Hepatocyte (in vitro differentiated cells): ENCODE results near the gene CILP. TPM values are rescaled to one million over a fixed set of nuclear protein-coding genes. Genes with fewer than 3 reads are reported as not detected.

Experiments
- DNase-seq: peaks from one replicate; pipeline ENCODE4 v3.0.0-alpha.2; 2016; ENCODE audit warnings: low spot score
- H2AFZ ChIP-seq: fragments of 200-600 bp; sonication (generic); 2 replicates; pipeline ENCODE4 v1.6.0; 2016; ENCODE audit warnings: antibody characterized with exemption, mild to moderate bottlenecking
- H3K27ac ChIP-seq: fragments of 200-600 bp; sonication (generic); 2 replicates; pipeline ENCODE4 v1.5.1; 2016; ENCODE audit warnings: mild to moderate bottlenecking
- H3K27me3 ChIP-seq: fragments of 200-600 bp; sonication (generic); 2 replicates; pipeline ENCODE4 v1.6.1; 2016
- H3K36me3 ChIP-seq: fragments of 200-600 bp; sonication (generic); replicated peaks from 2 replicates; pipeline ENCODE4 v1.5.1; 2016; ENCODE audit warnings: low read depth; ENCODE audit not compliant: insufficient read depth
- H3K4me1 ChIP-seq: fragments of 200-600 bp; sonication (generic); 2 replicates; pipeline ENCODE4 v1.5.1; 2016; ENCODE audit warnings: mild to moderate bottlenecking, moderate library complexity; ENCODE audit not compliant: insufficient read depth
- H3K4me2 ChIP-seq: fragments of 200-600 bp; sonication (generic); 2 replicates; pipeline ENCODE4 v1.6.0; 2016
- H3K4me3 ChIP-seq: fragments of 200-600 bp; sonication (generic); 2 replicates; pipeline ENCODE4 v1.5.1; 2016; ENCODE audit warnings: mild to moderate bottlenecking
- H3K79me2 ChIP-seq: fragments of 200-600 bp; sonication (generic); 2 replicates; pipeline ENCODE4 v1.6.0; 2017; ENCODE audit warnings: mild to moderate bottlenecking
- H3K9me2 ChIP-seq: fragments of 200-600 bp; sonication (generic); replicated peaks from 2 replicates; pipeline ENCODE4 v1.6.0; 2017; ENCODE audit warnings: mild to moderate bottlenecking; ENCODE audit not compliant: insufficient read depth
- H3K9me3 ChIP-seq: fragments of 200-600 bp; sonication (generic); 2 replicates; pipeline ENCODE4 v1.5.1; 2016; ENCODE audit warnings: low read depth, mild to moderate bottlenecking
- H4K20me1 ChIP-seq: fragments of 200-600 bp; sonication (generic); 2 replicates; pipeline ENCODE4 v1.6.0; 2016; ENCODE audit warnings: mild to moderate bottlenecking; ENCODE audit not compliant: insufficient read depth, poor library complexity, severe bottlenecking
- EZH2 ChIP-seq: fragments of 200-600 bp; sonication (generic); IDR thresholded peaks from 2 replicates; pipeline ENCODE4 v1.6.1; 2016; ENCODE audit warnings: antibody characterized with exemption, mild to moderate bottlenecking, borderline replicate concordance
- EZH2phosphoT487 ChIP-seq: fragments of 200-600 bp; sonication (generic); IDR thresholded peaks from one replicate; pipeline ENCODE4 v1.6.1; 2018; ENCODE audit warnings: antibody characterized with exemption, mild to moderate bottlenecking, low read depth, moderate library complexity; ENCODE audit not compliant: unreplicated experiment, severe bottlenecking
- WGBS: methylation state at CpG from one replicate; pipeline ENCODE4 v1.1.6; 2016; ENCODE audit warnings: low lambda C conversion rate; ENCODE audit errors: missing lambda C conversion rate; 5-methylcytosine and 5-hydroxymethylcytosine counted together
- polyA plus RNA-seq: library from polyadenylated mRNA; unstranded; fragments of >200 nt; fragmentation: Nextera tagmentation; extraction: Ambion mirVana; gene quantifications from 2 replicates; pipeline ENCODE4 v1.2.1, GENCODE V29; 2016
- total RNA-seq: library from RNA; depleted of rRNA; stranded (reverse); fragments of >200 nt; gene quantifications from 2 replicates; pipeline ENCODE4 v1.2.3, GENCODE V29; 2014
- TF ChIP-seq, protein P1 (sequence below): fragments of 200-600 bp; sonication (generic); IDR thresholded peaks from 2 replicates; pipeline ENCODE4 v1.5.1; 2016; ENCODE audit warnings: antibody characterized with exemption, mild to moderate bottlenecking; ENCODE audit not compliant: poor library complexity

CILP gene
- total and polyA plus RNA-seq, 2 experiments from 2014 or later = 67.1 to 96.4 TPM

DNA sequence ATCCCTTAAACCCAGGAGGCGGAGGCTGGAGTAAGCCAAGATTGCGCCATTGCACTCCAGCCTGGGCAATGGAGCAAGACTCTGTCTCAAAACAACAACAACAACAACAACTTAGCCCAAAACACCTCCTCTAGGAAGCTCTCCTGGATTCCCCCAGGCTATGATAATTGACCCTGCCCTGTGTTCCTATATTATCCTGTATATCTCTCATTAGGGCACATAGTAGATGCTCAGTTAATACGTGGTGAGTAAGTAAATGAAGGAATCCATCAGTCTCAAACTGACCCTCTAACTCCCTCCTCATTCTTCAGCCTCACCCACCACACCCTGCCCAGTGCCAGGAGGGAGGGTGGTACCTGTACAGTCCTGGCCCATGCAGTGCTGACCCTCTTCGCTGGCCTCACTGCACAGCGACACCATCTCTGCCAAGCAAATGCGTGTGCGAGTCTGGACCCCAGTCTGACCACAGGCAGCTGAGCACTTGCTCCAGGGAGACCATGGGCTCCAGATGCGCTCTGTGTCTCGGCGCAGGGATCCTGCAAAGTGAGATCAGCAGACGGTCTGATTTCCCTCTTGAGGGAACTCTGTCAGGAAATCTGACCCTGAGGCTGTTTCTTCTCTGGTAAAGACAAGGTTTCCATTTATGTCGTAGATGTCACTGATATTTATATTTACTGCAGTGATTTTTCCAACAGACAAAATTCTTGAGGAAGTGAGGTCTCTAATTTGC is 6.2 kb downstream of the CILP start:
- no peak for DNase-seq
- H3K27me3 ChIP-seq = no peaks in the 10 kb centered on the region
- no peak overlapping the region for H3K4me2 ChIP-seq
- H3K4me1 ChIP-seq = peaks cover 7% of the 10 kb centered on the region
- H2AFZ ChIP-seq = no peak overlapping the region
- H3K27ac ChIP-seq = no peak overlapping the region
- no peak for TF ChIP-seq EZH2phosphoT487
- no peak for TF ChIP-seq EZH2
- TF ChIP-seq, protein P1, sequence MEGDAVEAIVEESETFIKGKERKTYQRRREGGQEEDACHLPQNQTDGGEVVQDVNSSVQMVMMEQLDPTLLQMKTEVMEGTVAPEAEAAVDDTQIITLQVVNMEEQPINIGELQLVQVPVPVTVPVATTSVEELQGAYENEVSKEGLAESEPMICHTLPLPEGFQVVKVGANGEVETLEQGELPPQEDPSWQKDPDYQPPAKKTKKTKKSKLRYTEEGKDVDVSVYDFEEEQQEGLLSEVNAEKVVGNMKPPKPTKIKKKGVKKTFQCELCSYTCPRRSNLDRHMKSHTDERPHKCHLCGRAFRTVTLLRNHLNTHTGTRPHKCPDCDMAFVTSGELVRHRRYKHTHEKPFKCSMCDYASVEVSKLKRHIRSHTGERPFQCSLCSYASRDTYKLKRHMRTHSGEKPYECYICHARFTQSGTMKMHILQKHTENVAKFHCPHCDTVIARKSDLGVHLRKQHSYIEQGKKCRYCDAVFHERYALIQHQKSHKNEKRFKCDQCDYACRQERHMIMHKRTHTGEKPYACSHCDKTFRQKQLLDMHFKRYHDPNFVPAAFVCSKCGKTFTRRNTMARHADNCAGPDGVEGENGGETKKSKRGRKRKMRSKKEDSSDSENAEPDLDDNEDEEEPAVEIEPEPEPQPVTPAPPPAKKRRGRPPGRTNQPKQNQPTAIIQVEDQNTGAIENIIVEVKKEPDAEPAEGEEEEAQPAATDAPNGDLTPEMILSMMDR = no peak
- no peaks in the 10 kb centered on the region for H3K36me3 ChIP-seq
- H3K4me3 ChIP-seq = no peak overlapping the region
- 90% methylated on average over 12 of the region's 12 CpGs for WGBS
- no peaks in the 10 kb centered on the region for H3K9me3 ChIP-seq
- no peaks in the 10 kb centered on the region for H3K79me2 ChIP-seq
- no peaks in the 10 kb centered on the region for H4K20me1 ChIP-seq
- H3K9me2 ChIP-seq = no peaks in the 10 kb centered on the region

DNA sequence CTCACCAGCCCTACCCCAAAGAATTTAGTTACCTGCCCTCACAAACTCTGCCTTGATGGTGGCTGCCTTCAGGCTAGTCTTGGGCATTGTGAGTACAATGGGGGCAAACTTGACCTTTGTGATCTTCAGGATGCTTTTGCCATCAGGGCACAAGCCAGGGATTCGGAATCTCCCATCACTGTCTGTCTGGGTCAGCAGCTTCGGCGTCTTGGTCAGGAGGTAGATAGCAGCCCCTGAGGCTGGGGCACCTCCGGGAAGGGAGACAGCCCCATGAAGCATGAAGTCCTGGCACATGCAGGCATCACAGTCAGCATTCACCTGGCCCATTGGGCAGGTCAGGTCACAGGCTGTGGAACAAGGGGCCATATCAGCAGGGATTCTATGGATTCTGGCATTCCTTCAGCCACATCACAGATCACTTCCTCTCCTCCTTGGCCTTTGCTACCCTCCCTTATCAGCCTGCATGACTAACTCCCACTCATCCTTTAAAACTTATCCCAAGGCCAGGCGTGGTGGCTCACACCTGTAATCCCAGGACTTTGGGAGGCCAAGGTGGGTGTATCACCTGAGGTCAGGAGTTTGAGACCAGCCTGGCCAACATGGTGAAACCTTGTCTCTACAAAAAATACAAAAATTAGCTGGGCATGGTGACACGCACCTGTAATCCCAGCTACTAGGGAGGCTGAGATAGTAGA is 6.9 kb downstream of the CILP start:
- Histone ChIP-seq H3K4me3 (no peak overlapping the region), H3K79me2 (no peaks in the 10 kb centered on the region), H4K20me1 (no peaks in the 10 kb centered on the region), H2AFZ (no peak overlapping the region), H3K9me3 (no peaks in the 10 kb centered on the region), H3K9me2 (no peaks in the 10 kb centered on the region), H3K4me1 (no peaks in the 10 kb centered on the region), H3K4me2 (no peak overlapping the region), H3K36me3 (no peaks in the 10 kb centered on the region), H3K27ac (no peak overlapping the region), H3K27me3 (no peaks in the 10 kb centered on the region)
- no peak for DNase-seq
- TF ChIP-seq EZH2 (no peak), EZH2phosphoT487 (no peak)
- TF ChIP-seq, protein P1 = no peak
- 95% methylated on average over 6 of the region's 6 CpGs for WGBS

DNA sequence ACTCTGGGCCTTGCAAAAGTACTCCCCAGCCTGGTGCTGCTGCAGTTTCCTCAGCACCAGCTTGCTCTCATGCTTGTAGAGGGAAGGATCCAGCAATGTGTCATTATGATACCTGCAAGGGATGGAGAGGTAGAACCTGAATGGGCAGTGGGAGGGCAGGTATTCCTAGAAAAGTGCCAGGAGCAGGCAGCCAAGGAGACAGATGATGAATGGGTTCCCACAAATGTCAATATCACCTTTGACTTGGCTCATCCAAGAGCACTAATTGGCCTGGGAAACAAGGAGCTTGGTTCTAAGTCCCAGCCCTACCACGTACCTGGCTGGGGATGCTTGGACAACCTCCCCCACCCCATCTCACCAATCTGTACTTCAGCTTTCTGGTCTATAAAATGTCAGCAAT is 9.4 kb downstream of the CILP start:
- Histone ChIP-seq H3K79me2 (no peaks in the 10 kb centered on the region), H3K27me3 (no peaks in the 10 kb centered on the region), H3K4me3 (no peak overlapping the region), H3K36me3 (no peaks in the 10 kb centered on the region), H4K20me1 (no peaks in the 10 kb centered on the region), H3K27ac (no peak overlapping the region), H3K4me1 (no peaks in the 10 kb centered on the region), H3K9me2 (no peaks in the 10 kb centered on the region), H3K9me3 (no peaks in the 10 kb centered on the region), H3K4me2 (no peak overlapping the region), H2AFZ (no peak overlapping the region)
- 75% methylated on average over 1 of the region's 1 CpG for WGBS
- DNase-seq = no peak
- TF ChIP-seq EZH2 (no peak), EZH2phosphoT487 (no peak)
- TF ChIP-seq, protein P1 = no peak
